ENCODE data around the gene FNDC7. TPM values are rescaled to one million over a fixed set of nuclear protein-coding genes. Genes with fewer than 3 reads are reported as not detected.
A peak's percentile ranks its signal among the peaks of the same experiment; 100 is the strongest.

Gene FNDC7
- total RNA-seq, 1 donor from 2014 or later = not detected

- Mint-ChIP-seq H3K4me1 (ENCODE audit: unreplicated experiment) (peaks cover 21% of the 10 kb centered on the region), H3K27ac (ENCODE audit: unreplicated experiment) (no peak overlapping the region), H3K36me3 (ENCODE audit: unreplicated experiment) (no peaks in the 10 kb centered on the region), H3K27me3 (ENCODE audit: unreplicated experiment) (peaks cover 7% of the 10 kb centered on the region), H3K9me3 (ENCODE audit: unreplicated experiment) (no peaks in the 10 kb centered on the region), H3K4me3 (ENCODE audit: unreplicated experiment) (no peak overlapping the region)
- TF ChIP-seq CTCF (IDR thresholded peaks at IDR 0.05) = peak; percentile 20
- no peak for DNase-seq (ENCODE audit: extremely low spot score, unreplicated experiment)
These were observed 3.7 kb upstream of the FNDC7 start for GRCh38 chr1:108708691-108709660.

- peaks cover 13% of the 10 kb centered on the region for H3K4me1 Mint-ChIP-seq (ENCODE audit: unreplicated experiment)
- H3K27ac Mint-ChIP-seq (ENCODE audit: unreplicated experiment) = no peak overlapping the region
- no peaks in the 10 kb centered on the region for H3K9me3 Mint-ChIP-seq (ENCODE audit: unreplicated experiment)
- H3K27me3 Mint-ChIP-seq (ENCODE audit: unreplicated experiment) = peaks cover 7% of the 10 kb centered on the region
- no peaks in the 10 kb centered on the region for H3K36me3 Mint-ChIP-seq (ENCODE audit: unreplicated experiment)
- no peak overlapping the region for H3K4me3 Mint-ChIP-seq (ENCODE audit: unreplicated experiment)
- DNase-seq (ENCODE audit: extremely low spot score, unreplicated experiment) = no peak
- no peak for TF ChIP-seq CTCF (IDR thresholded peaks at IDR 0.05)
These were observed 3.2 kb downstream of the FNDC7 start for GRCh38 chr1:108715932-108716331.

GRCh38 chr1:108716437-108717230 lies 3.9 kb downstream of the FNDC7 start:
- peaks cover 7% of the 10 kb centered on the region for H3K27me3 Mint-ChIP-seq (ENCODE audit: unreplicated experiment)
- no peak for DNase-seq (ENCODE audit: extremely low spot score, unreplicated experiment)
- H3K27ac Mint-ChIP-seq (ENCODE audit: unreplicated experiment) = no peak overlapping the region
- TF ChIP-seq CTCF (IDR thresholded peaks at IDR 0.05) = no peak
- no peaks in the 10 kb centered on the region for H3K9me3 Mint-ChIP-seq (ENCODE audit: unreplicated experiment)
- H3K4me1 Mint-ChIP-seq (ENCODE audit: unreplicated experiment) = peaks cover 13% of the 10 kb centered on the region
- H3K4me3 Mint-ChIP-seq (ENCODE audit: unreplicated experiment) = no peak overlapping the region
- no peaks in the 10 kb centered on the region for H3K36me3 Mint-ChIP-seq (ENCODE audit: unreplicated experiment)

- peaks cover 13% of the 10 kb centered on the region for H3K4me1 Mint-ChIP-seq (ENCODE audit: unreplicated experiment)
- DNase-seq (ENCODE audit: extremely low spot score, unreplicated experiment) = no peak
- no peaks in the 10 kb centered on the region for H3K36me3 Mint-ChIP-seq (ENCODE audit: unreplicated experiment)
- H3K27ac Mint-ChIP-seq (ENCODE audit: unreplicated experiment) = no peak overlapping the region
- no peak overlapping the region for H3K4me3 Mint-ChIP-seq (ENCODE audit: unreplicated experiment)
- H3K27me3 Mint-ChIP-seq (ENCODE audit: unreplicated experiment) = peaks cover 2% of the 10 kb centered on the region
- TF ChIP-seq CTCF (IDR thresholded peaks at IDR 0.05) = no peak
- no peaks in the 10 kb centered on the region for H3K9me3 Mint-ChIP-seq (ENCODE audit: unreplicated experiment)
These were observed 5.1 kb downstream of the FNDC7 start for GRCh38 chr1:108717774-108718316.

All from osteocyte (in vitro differentiated cells).